NCI-H2196 (cell line): ENCODE data around the gene RNASE4.
"Not testable (repeated sequence)": the region's sequence is repeated elsewhere in the genome, so short reads cannot be mapped to it uniquely, and the experiment has no call there.

Source experiments
- DNase-seq: peaks from one replicate; lab custom pipeline; 2025; ENCODE audit not compliant: unreplicated experiment; lab: John Stamatoyannopoulos, UW

RNASE4 gene

GRCh38 chr14:20683891-20684661, at the start of gene RNASE4:
RNASE4 (plus strand) TSS chr14:20684560; CDS start chr14:20699372, 14,812 bp downstream.
- DNase-seq: peak; percentile 19

- DNase-seq: no peak
Measured at GRCh38 chr14:20641591-20641990, 42.8 kb upstream of the RNASE4 start, which contains the start of gene OR6S1. OR6S1 (minus strand) TSS chr14:20641691; CDS start chr14:20641691, 0 bp downstream.

- no peak for DNase-seq
Measured at GRCh38 chr14:20642182-20642581, 42.2 kb upstream of the RNASE4 start.

GRCh38 chr14:20642755-20643154, 41.6 kb upstream of the RNASE4 start:
- not testable (repeated sequence) for DNase-seq

- DNase-seq: no peak
Measured at GRCh38 chr14:20644520-20644919, 39.8 kb upstream of the RNASE4 start.

- no peak for DNase-seq
Measured at GRCh38 chr14:20645481-20645880, 38.9 kb upstream of the RNASE4 start.

- DNase-seq: no peak
Measured at GRCh38 chr14:20652996-20653975, 31.1 kb upstream of the RNASE4 start.

GRCh38 chr14:20655851-20656250, 28.5 kb upstream of the RNASE4 start:
- DNase-seq: no peak

- DNase-seq: no peak
Measured at GRCh38 chr14:20656274-20656673, 28.1 kb upstream of the RNASE4 start.

- no peak for DNase-seq
Measured at GRCh38 chr14:20657216-20658211, 26.8 kb upstream of the RNASE4 start.

- no peak for DNase-seq
Measured at GRCh38 chr14:20658246-20658645, 26.1 kb upstream of the RNASE4 start.

GRCh38 chr14:20659336-20659735, 25.0 kb upstream of the RNASE4 start:
- no peak for DNase-seq

GRCh38 chr14:20659813-20660395, 24.5 kb upstream of the RNASE4 start:
- DNase-seq: no peak

- DNase-seq: no peak
Measured at GRCh38 chr14:20661197-20661596, 23.2 kb upstream of the RNASE4 start.

GRCh38 chr14:20662968-20663732, 21.2 kb upstream of the RNASE4 start:
- no peak for DNase-seq

GRCh38 chr14:20666400-20666961, 17.9 kb upstream of the RNASE4 start:
- not testable (repeated sequence) for DNase-seq

- no peak for DNase-seq
Measured at GRCh38 chr14:20667957-20668356, 16.4 kb upstream of the RNASE4 start.

GRCh38 chr14:20668969-20669368, 15.4 kb upstream of the RNASE4 start:
- DNase-seq: no peak
